G401.6 (cell line): ENCODE results near the gene CGREF1.
"Not testable (repeated sequence)": the region's sequence is repeated elsewhere in the genome, so short reads cannot be mapped to it uniquely, and the experiment has no call there.

Source experiments
- FAIRE-seq: peaks from 2 replicates; lab custom pipeline; 2012; peaks lifted over from hg19 to GRCh38; lab: Jason Lieb, UNC

Gene CGREF1

GRCh38 chr2:27087823-27088410, 31.0 kb downstream of the CGREF1 start:
- no peak for FAIRE-seq

DNA sequence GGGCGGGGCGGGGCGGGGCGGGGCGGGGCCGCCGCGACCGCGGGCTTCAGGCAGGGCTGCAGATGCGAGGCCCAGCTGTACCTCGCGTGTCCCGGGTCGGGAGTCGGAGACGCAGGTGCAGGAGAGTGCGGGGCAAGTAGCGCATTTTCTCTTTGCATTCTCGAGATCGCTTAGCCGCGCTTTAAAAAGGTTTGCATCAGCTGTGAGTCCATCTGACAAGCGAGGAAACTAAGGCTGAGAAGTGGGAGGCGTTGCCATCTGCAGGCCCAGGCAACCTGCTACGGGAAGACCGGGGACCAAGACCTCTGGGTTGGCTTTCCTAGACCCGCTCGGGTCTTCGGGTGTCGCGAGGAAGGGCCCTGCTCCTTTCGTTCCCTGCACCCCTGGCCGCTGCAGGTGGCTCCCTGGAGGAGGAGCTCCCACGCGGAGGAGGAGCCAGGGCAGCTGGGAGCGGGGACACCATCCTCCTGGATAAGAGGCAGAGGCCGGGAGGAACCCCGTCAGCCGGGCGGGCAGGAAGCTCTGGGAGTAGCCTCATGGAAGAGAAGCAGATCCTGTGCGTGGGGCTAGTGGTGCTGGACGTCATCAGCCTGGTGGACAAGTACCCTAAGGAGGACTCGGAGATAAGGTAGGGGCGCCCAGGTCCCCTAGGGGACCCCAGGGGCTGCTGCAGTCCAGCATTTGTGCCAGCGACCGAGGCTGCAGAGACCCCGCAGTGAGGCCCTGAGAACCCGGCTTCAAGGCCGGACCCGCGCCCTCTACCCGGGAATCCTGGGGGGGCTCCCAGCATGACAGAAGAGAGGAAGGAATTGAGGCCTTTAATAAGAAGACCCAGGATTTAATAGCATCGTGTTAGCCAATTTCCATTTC, 32.0 kb downstream of the CGREF1 start, which contains the start of gene KHK:
KHK (plus strand) TSS at position 49 of the 870 bp plus-strand sequence; CDS start at position 537, 488 bp downstream.
- no peak for FAIRE-seq

GRCh38 chr2:27086090-27086723, 32.7 kb downstream of the CGREF1 start:
- FAIRE-seq = no peak

- no peak for FAIRE-seq
Measured at GRCh38 chr2:27085673-27086089, 33.2 kb downstream of the CGREF1 start.

DNA sequence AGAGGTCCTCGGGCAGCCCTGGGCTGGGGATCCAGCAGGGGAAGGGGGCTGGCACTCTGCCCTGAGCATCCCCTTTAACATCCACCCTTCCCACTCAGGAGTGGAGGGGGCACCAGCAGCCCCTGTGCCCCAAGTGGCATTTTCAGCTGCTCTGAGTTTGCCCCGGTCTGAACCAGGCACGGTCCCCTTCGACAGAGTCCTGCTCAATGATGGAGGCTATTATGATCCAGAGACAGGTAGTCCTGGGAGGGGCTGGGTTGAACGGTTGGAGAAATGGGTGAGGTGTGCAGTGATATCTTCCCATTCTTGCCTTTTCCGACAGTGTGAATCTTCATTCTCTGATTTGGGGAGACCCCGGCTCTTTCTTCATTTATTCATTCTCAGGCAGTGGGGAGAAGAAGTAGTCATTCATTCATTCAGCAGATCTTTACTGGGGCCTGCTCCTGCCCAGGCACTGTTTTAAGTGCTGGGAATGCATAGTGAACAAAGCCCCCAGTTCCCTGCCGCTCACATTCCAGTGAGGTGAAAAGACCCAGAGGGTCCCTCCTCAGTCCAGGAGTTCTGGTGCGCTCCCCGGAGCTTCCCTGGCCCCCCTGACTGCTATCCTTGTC, 33.8 kb downstream of the CGREF1 start:
- FAIRE-seq = no peak

DNA sequence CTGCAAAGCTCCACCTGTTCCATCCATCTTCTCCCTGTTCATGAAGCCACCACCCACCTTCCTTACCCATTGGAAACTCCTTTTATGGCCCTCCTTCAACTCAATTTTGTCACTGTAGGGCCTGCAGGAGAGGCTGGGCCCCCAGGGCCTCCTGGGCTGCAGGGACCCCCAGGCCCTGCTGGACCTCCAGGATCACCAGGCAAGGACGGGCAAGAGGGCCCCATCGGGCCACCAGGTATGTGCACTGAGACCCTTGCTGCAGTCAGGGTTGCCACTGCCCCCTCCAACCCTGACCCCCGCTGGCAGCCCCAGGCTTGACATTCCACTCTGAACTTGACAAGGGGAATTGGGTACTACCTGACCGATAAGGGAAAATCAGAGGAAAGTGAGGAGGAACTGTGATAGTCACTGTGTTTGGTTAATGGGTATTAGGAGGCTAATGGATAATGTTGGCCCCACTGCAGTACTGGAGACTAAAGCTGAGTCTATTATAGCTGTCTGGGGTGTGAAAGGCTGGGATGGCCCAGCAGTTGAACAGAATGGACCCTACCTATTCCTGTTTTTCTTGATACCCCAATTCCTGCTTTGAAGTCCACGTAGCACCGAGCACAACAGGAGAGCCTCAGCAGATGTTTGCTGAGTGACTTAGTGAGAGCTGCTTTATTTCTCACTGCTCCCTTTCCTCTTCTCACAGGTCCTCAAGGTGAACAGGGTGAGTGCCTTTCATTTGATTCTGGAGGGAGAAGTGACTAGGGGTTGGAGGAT, 34.4 kb downstream of the CGREF1 start:
- FAIRE-seq = no peak

DNA sequence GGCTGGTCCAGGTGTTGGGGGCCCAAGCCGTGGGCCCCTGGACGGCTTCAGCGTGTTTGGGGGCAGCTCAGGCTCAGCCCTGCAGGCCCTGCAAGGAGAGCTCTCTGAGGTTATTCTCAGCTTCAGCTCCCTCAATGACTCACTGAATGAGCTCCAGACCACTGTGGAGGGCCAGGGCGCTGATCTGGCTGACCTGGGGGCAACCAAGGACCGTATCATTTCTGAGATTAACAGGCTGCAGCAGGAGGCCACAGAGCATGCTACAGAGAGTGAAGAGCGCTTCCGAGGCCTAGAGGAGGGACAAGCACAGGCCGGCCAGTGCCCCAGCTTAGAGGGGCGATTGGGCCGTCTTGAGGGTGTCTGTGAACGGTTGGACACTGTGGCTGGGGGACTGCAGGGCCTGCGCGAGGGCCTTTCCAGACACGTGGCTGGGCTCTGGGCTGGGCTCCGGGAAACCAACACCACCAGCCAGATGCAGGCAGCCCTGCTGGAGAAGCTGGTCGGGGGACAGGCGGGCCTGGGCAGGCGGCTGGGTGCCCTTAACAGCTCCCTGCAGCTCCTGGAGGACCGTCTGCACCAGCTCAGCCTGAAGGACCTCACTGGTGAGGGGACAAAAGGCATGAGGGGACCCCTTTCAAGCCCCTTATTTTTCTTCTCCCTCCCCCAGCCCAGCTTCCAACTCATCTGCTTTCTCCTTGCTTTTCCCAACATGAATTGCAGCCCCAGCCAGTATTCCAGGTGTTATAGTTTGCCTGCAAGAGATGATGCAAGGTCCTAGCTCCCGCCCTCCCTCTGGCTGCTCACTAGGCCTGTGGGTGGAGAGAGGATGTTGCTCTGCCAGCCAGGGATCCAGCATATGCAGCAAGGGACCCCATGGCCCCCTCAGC, 35.3 kb downstream of the CGREF1 start:
- FAIRE-seq = no peak

DNA sequence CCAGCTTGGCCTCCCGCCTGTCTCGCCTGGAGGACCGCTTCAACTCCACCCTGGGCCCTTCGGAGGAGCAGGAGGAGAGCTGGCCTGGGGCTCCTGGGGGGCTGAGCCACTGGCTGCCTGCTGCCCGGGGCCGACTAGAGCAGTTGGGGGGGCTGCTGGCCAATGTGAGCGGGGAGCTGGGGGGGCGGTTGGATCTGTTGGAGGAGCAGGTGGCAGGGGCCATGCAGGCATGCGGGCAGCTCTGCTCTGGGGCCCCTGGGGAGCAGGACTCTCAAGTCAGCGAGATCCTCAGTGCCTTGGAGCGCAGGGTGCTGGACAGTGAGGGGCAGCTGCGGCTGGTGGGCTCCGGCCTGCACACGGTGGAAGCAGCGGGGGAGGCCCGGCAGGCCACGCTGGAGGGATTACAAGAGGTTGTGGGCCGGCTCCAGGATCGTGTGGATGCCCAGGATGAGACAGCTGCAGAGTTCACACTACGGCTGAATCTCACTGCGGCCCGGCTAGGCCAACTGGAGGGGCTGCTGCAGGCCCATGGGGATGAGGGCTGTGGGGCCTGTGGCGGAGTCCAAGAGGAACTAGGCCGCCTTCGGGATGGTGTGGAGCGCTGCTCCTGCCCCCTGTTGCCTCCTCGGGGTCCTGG, 36.0 kb downstream of the CGREF1 start:
- no peak for FAIRE-seq

- FAIRE-seq = no peak
Measured at GRCh38 chr2:27081984-27082772, 36.8 kb downstream of the CGREF1 start.

- FAIRE-seq = no peak
Measured at GRCh38 chr2:27080603-27080936, 38.4 kb downstream of the CGREF1 start.

DNA sequence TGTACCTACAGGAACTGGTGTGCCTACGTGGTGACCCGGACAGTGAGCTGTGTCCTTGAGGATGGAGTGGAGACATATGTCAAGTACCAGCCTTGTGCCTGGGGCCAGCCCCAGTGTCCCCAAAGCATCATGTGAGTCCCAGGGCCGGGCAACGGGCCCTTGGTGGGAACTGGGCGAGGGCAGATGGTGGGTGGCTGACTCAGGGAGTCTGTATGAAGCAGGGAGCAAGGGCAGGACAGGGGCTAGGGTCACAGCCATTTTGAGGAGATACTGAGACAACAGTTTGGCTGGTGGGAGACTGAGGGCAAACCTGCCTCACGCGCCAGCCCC, 38.8 kb downstream of the CGREF1 start:
- no peak for FAIRE-seq

GRCh38 chr2:27079233-27080139, 39.4 kb downstream of the CGREF1 start:
- FAIRE-seq = no peak

- no peak for FAIRE-seq
Measured at GRCh38 chr2:27078267-27079194, 40.4 kb downstream of the CGREF1 start, which contains the start of gene EMILIN1. Gene EMILIN1, plus strand, starts transcription at chr2:27078615. Its CDS starts 451 bp downstream, at chr2:27079066.

- no peak for FAIRE-seq
Measured at GRCh38 chr2:27077231-27077630, 41.7 kb downstream of the CGREF1 start.

GRCh38 chr2:27076323-27076722, 42.6 kb downstream of the CGREF1 start:
- FAIRE-seq = no peak

DNA sequence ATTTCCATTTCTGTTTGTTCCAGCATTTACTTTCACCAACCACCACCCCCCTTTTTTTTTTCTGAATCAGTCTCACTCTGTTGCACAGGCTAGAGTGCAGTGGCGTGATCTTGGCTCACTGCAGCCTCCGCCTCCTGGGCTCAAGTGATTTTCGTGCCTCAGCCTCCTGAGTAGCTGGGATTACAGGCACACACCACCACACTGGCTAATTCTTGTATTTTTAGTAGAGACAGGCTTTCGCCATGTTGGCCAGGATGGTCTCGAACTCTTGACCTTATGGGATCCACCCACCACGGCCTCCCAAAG, 43.4 kb downstream of the CGREF1 start:
- not testable (repeated sequence) for FAIRE-seq

GRCh38 chr2:27074738-27075565, 44.0 kb downstream of the CGREF1 start:
- no peak for FAIRE-seq
